Left kidney (tissue), 8 donors: ENCODE measurements around the gene UBQLN1. TPM values are rescaled to one million over a fixed set of nuclear protein-coding genes. Genes with fewer than 3 reads are reported as not detected.
"Not testable (repeated sequence)": the region's sequence is repeated elsewhere in the genome, so short reads cannot be mapped to it uniquely, and the experiment has no call there.

Source experiments
- DNase-seq: peaks from one replicate; pipeline ENCODE4 v3.0.0-alpha.2; 2013
- long read RNA-seq, 8 donors: transcript quantifications; one replicate each; lab custom pipeline, GENCODE V29; 2026
- polyA plus RNA-seq: library from polyadenylated mRNA; unstranded; fragments of 120-200 nt; gene quantifications from one replicate; pipeline ENCODE4 v1.2.1, GENCODE V29; 2013; ENCODE audit not compliant: insufficient read length

Gene UBQLN1
- 117 TPM for polyA plus RNA-seq
- long read RNA-seq, donor 1, full-length matches to known transcripts, result 16 of 53 reads
- long read RNA-seq, donor 1, partial matches to known transcripts, result 37 of 53 reads
- long read RNA-seq, donor 1, other reads (novel, unspliced or antisense), result 0 of 53 reads
- long read RNA-seq, donor 2, full-length matches to known transcripts, result 16 of 36 reads
- long read RNA-seq, donor 2, partial matches to known transcripts, result 20 of 36 reads
- long read RNA-seq, donor 2, other reads (novel, unspliced or antisense), result 0 of 36 reads
- long read RNA-seq, donor 3, full-length matches to known transcripts, result 17 of 23 reads
- long read RNA-seq, donor 3, partial matches to known transcripts, result 6 of 23 reads
- long read RNA-seq, donor 3, other reads (novel, unspliced or antisense), result 0 of 23 reads
- long read RNA-seq, donor 4, result 0 reads
- long read RNA-seq, donor 5, full-length matches to known transcripts, result 37 of 49 reads
- long read RNA-seq, donor 5, partial matches to known transcripts, result 12 of 49 reads
- long read RNA-seq, donor 5, other reads (novel, unspliced or antisense), result 0 of 49 reads
- long read RNA-seq, donor 6, full-length matches to known transcripts, result 18 of 55 reads
- long read RNA-seq, donor 6, partial matches to known transcripts, result 37 of 55 reads
- long read RNA-seq, donor 6, other reads (novel, unspliced or antisense), result 0 of 55 reads
- long read RNA-seq, donor 7, full-length matches to known transcripts, result 29 of 37 reads
- long read RNA-seq, donor 7, partial matches to known transcripts, result 8 of 37 reads
- long read RNA-seq, donor 7, other reads (novel, unspliced or antisense), result 0 of 37 reads
- long read RNA-seq, donor 8, full-length matches to known transcripts, result 7 of 7 reads
- long read RNA-seq, donor 8, partial matches to known transcripts, result 0 of 7 reads
- long read RNA-seq, donor 8, other reads (novel, unspliced or antisense), result 0 of 7 reads

DNA sequence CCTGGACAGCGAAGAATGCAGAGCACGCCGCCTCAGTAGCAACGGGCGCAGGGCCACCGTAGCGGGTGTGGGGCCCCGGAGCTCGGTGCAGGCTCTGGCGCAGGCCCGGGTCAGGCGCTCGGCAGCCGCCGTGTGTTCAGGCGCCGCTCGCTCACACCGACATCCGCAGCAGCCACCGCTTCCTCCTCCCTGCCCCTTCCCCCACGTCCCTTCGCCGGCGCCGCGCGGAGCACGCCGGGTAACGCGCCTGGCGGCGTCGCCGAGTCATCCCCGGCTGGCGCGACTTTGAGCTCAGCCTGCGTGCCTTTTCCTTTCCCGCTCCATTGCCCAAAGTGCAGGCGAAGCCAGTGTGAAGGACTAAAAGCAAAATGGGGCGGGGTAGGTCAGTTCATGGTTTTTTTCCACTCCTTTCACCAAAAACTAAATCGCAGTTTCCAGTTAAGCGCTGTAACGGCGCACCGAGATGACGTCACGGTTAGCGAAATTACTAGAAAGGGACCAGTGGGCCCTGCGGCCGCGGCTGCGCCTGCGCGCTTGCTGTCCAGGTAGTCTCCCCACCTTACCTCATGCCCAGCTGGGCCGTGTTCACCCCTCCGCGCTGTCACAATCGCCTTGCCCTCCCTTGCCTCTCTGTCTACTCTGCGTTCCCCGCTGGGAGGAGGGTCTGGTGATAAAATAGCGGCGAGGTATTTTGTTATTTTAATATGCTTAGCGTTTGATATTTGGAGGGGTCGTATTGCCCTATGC, at the start of gene UBQLN1:
TSS of gene UBQLN1 (minus strand) at position 191 of the 747 bp plus-strand sequence. CDS start 279 bp downstream, outside the sequence.
- DNase-seq, result peak; percentile 95

DNA sequence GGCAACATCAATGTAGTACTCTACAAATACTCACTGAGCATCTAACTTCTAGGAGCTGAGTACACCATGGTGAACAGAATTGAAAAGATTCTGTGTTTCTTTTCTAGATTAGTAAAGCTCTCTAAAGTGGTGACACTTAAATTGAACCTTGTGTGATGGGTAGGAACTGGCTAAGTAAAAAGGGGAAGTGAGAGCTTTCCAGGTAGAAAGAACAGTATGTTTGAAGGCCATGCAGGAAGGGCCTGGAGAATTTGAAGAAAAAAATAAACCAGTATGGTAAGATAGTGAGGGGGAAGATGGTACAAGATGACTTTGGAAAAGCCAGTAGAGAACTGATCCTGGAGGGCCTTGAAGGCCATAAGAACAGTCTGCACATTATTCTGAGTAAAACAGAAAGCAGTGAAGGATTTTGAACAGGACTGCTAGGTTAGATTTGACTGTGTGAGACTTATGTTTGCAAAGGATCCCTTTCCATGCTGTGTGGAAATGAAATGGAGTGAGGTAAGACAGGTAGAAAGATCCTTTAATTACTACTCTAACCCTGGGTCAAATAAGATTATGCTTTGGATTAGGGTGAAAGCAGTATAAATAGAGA, 46.7 kb upstream of the UBQLN1 start:
- no peak for DNase-seq

DNA sequence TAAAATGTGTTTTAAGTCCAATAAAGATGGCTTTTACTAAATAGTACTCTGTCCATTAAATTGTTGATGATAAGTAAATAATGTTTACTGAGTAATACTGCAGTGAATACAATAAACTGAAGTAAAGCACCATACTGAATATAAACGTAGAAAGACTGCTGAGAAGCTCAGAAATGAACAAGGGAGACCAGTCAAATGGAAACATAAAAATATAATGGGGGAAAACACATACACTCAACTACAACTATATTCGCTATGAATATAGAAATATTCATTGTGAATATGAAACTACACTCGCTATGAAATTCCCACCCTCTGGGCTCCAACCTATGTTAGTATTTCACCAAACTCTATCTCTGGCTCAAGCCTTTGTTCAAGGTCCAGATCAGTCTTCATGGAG, 41.9 kb upstream of the UBQLN1 start:
- no peak for DNase-seq

DNA sequence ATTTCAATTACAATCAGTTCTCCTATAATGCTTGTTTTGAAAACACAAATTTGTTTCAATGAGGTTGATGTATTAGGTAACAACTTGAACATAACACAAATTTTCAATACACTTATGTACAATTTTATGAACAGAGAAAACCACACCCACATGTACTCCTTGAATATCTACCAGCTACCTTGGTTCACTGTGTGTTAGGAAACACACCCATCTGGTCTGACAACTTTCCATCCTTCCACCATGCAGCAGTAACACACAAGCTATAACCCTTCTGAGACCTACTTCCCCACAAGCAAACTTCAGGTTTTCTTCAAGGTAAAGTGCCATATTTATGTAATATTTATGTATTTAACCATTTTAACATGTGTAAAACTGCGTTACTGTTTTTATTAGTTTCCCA, 36.4 kb upstream of the UBQLN1 start:
- DNase-seq, result no peak

DNA sequence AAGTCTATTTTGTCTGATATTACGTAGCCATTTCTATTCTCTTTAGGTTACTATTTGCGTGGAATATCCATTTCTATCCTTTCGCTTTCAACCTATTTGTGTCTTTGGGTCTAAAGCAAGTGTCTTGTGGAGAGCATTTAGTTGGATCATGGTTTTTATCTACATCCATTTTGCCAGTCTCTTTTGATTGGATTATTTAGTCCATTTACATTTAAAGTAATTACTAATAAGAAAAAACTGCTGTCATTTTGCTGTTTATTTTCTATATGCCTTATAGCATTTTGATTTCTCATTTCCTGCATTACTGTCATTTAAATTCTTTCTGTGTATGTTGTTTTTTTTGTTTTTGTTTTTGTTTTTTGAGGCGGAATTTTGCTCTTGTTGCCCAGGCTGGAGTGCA, 26.0 kb upstream of the UBQLN1 start:
- no peak for DNase-seq

DNA sequence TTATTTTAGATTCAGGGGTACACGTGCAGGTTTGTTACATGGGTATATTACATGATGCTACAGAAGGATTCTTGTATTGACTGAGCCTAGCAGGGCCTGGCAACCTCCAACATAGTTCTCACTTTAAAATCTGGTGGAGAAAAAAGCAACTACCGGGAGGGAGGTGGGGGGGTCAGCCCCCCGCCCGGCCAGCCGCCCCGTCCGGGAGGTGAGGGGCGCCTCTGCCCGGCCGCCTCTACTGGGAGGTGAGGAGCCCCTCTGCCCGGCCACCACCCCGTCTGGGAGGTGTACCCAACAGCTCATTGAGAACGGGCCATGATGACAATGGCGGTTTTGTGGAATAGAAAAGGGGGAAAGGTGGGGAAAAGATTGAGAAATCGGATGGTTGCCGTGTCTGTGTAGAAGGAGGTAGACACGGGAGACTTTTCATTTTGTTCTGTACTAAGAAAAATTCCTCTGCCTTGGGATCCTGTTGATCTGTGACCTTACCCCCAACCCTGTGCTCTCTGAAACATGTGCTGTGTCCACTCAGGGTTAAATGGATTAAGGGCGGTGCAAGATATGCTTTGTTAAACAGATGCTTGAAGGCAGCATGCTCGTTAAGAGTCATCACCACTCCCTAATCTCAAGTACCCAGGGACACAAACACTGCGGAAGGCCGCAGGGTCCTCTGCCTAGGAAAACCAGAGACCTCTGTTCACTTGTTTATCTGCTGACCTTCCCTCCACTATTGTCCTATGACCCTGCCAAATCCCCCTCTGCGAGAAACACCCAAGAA, 21.0 kb upstream of the UBQLN1 start:
- not testable (repeated sequence) for DNase-seq

DNA sequence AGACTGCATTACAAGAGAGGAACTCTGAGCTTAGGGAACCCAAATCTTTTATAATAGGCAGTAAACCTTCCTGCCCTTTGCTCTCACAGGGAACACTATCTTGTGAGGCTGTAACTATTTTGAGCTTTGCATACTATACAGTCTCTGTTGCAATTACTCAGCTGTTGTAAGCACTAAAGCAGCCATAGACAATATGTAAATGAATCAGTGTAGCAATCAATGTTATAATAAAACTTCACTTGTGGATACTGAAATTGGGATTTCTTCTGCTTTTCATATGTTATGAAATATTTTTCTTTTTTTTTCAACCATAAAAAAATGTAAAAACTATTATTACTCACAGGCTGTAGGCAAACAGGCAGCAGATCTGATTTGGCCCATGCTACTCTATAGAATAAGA, 16.7 kb upstream of the UBQLN1 start:
- no peak for DNase-seq

DNA sequence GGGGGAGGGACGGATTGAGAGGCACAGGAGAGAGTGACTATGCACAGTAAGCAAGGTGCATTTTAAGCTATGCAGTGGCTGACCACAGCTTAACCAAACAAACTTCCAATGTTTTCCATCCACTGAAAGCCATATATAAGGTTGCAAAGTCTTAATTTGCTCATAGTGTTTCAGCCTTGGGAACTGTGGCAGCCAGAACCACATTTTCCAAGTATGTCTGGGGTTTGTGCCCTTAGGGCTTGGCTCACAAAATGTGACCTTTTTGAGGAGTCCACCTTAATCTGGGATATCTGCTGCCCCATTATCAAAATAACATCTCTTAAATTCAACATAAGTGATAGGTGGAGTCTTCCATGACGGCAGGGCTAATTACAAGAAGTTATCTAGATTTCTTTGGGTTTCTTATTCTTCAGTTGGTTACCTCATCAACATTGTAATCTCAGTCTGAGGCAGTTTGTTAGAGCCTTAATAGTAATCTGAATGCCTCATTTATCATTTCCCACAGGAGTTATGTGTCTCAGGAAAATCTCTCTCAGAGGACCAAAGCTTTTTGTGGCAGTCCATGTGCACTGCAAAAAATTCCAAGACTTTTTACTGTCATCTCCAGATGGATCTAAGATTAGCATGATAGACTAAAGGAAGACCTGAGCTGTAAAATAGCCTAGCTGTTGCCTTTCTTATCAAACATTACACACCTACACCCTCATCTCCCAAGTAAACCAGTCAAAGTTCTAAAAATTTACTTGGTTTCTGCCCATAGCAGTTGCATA, 15.2 kb upstream of the UBQLN1 start:
- no peak for DNase-seq

DNA sequence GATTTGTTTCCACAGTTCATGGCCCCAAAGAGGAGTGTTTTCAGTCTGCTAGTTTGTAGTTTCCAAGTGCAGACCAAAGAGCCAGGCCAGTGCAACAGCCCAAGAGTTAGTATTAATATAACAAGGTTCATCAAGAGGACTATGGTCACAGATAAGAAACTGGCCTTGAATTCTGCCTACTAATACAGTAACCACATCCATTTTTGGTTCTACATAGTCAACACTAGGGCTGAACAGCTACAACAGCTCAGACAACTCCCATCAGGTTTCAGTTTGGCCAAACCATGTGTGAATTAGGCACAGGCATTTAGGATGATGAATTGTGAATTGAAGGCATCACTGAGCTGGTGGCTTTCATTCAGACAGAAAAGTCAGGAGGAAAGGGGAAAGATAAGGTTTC, 13.8 kb upstream of the UBQLN1 start:
- no peak for DNase-seq

DNA sequence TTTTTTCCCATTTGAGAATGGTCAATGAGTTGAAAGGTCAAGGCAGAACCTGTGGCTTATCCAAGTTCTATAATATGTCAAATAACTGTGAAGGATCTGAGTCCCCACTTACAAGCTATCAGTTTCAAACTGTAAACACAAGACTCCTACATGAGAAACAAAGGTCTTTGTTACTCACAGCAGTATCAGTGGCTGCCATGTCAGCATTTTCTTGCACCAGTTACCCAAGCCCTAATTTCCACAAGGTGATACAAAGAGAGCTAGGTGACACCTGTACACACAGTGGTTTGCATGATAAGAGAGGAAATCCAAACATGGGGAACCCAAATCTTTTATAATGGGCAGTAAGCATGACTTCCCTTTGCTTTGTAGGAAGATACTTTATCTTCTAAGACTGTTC, 8.0 kb upstream of the UBQLN1 start:
- no peak for DNase-seq

DNA sequence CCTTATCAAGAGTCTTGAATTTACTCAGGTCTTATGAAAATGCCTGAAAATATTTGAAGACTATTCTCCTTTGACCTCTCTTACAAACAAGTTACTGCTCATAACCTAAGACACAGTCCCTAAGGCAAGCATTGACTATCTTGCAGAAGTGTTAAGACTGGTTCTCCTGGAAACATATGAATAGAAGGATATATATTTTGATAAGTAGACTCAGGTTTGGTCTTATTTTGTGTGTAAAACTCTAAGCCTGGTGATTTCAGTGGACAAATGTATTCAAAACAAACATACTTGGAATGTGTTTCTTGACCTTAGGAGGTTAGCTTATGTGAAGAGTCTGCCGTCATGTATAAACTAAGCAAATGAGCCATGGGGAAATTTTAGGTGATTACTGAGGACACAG, 7.5 kb upstream of the UBQLN1 start:
- DNase-seq, result no peak

DNA sequence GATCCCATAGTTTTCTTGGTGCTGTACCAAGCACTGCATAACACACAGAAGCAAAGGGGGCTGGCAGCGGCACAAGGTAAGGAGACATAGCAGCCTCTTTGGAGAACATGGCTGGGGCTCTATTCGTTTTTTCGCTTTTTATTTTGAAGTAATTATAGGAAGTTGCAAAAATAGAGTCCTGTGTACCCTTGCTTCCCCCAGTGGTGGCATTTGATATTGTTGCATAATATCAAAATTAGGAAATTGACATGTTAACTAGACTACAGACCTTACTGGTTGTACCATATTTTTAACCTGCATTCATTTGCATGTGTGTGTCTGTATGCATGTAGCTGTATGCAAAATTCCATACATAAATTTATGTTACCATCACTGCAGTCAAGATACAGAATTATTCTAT, 6.6 kb upstream of the UBQLN1 start:
- DNase-seq, result no peak

DNA sequence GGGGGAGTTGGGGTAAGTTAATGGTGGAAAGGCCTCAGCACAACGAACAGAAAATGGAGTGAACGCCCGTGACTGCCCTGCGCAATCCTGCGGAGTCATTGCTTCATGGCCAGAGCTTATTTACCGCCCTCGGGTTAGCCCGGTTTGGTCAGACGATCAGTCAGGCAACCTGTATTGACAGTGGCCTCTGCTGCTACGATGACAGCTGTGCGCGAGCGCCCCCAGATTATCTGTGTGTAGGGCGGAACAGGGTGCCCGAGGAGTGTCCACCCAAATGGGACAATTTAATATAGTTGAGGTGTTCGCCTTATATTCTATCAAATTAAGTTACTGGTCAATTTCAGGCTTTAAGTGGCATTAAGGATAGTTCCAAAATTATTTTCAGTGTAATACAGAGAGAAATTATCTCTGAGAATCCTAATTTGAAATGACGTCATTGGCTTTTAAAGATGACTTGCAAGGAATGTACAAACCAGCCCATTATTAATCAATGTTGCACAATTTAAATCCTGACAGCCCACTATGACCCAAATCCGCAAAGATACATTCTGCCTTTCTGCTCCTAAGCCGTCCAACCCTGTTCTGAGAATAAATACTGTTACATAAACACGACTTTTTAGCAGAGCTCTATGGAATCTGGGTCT, 879 bp upstream of the UBQLN1 start:
- no peak for DNase-seq

DNA sequence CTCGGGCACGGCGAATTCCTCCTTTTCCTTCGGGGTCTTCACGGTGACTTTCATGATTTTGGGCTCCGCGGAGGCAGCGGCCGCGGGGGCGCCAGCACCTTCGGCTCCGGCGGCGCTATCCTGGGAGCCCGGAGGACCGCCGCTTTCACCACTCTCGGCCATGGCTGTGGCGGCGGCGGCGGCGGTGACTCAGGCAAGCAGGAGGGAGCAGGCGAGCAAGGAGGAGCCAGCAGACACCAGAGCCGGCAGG, 315 bp downstream of the UBQLN1 start:
- no peak for DNase-seq

DNA sequence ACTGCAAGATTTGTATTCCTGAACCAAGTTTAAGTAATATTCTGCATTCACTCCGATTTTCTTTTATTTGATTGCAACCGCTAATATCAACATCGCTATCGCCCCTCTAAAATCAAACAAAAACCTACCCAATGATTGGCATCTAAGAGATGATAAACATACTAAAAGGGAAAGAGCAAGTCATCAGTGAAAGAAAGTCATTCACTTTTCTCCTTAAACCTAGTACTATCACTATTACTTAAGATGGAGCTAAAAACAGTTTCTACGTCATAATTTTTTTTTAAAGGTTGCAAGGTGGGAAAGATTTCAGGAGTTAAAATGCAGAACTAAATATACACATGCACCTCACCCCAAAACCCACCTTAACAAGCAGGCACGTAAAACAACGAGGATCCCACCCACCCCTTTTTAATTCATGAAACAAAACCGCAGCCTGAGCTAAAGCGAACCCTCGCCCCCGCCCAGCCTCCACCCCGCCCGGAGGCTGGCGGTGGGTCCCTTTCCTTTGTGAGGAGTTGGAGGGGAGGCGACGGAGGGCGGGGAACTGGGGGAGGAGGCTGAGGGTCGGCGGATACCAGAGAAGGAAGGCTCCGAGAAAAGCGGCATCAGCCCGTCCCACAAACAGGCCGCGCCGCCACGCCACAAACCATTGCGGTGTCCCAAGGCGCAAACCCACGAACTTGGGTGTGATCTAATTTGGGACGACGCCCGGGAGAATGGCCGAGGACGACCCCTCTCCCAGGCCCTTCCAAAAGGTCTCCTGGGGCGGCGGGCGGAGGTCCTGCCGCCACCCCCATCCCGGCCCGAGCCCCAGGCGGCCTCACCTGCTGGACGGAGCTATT, 861 bp downstream of the UBQLN1 start:
- DNase-seq, result peak; percentile 59

DNA sequence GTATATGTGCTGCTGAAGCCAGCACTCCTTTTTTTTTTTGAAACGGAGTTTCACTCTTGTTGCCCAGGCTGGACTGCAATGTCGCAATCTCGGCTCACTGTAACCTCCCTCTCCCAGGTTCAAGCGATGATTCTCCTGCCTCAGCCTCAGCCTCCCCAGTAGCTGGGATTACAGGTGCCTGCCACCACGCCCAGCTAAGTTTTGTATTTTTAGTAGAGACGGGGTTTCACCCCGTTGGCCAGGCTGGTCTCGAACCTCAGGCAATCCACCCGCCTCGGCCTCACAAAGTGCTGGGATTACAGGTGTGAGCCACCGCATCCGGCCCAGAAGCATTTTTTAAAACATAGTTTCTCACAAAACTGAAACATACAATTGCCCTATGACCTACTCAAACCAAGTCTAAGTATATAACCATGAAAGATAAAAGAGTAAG, 2.5 kb downstream of the UBQLN1 start:
- DNase-seq, result not testable (repeated sequence)

DNA sequence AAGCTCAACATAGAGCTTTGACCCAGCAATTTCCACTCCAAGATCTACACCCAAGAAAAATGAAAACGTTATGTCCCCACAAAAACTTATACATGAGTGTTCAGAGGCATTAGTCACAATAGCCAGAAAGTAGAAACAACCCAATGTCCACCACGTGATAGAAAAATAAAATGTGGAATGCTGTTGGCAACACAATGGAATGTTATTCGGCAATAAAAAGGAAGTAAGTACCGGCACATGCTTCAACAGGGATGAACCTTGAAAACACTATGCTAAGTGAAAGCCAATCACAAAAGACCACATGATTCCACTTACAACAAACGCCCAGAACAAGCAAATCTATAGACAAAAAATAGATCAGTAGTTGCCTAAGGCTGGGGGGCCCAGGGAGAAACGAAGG, 6.0 kb downstream of the UBQLN1 start:
- DNase-seq, result no peak

DNA sequence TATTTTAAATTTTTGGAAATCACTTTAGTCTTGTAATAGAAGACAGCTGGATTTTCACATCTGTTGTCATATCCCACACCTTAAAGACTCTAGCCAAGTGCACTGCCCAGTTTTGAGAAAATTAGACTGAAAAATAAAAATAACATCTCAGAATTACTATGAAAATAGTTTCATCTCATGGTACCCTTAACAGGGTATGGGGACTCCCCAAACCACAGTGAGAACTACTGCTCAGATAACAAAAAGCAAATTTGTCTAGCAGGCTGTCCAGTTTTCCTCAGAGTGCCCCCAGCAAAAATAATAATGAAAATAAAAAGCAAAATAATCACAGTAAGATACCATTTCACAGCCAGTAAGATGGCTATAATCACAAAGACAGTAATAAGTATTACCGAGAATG, 6.5 kb downstream of the UBQLN1 start:
- no peak for DNase-seq

DNA sequence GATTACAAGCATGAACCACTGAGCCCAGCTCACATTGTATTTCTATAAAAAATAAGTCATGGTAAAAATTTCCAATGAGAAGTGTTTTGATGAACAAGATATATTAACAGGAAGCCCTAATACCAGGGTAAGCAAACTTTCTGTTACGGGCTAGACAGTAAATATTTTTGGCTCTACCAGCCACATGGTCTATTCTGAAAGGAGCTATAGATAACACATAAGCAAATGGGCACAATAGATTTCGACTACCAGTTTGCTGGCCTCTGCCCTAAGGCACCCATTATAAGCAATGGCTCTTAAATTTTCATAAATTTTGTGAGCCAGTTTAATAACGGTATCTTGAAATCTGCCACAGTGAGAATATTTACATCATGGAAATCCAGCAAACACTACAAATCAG, 8.1 kb downstream of the UBQLN1 start:
- no peak for DNase-seq
